HUDEP-2 (cell line): ENCODE results near the gene NXPE3.
A peak's percentile ranks its signal among the peaks of the same experiment; 100 is the strongest.

Experiments used
- DNase-seq, 76 experiments: peaks; one replicate each; lab custom pipeline; 2025; ENCODE audit not compliant: unreplicated experiment in 76 of 76; lab: John Stamatoyannopoulos, UW

Gene NXPE3

GRCh38 chr3:101867996-101868395 lies 89.0 kb downstream of the NXPE3 start:
- no peak for DNase-seq

GRCh38 chr3:101868534-101869464 lies 89.8 kb downstream of the NXPE3 start:
- DNase-seq = peak in 56 of 76 experiments; percentile 1 to 70 (median 26)

GRCh38 chr3:101870138-101870537 lies 91.1 kb downstream of the NXPE3 start:
- no peak for DNase-seq

- DNase-seq = no peak
Observed at GRCh38 chr3:101873619-101874018, 94.6 kb downstream of the NXPE3 start.

GRCh38 chr3:101876142-101876541 lies 97.1 kb downstream of the NXPE3 start:
- no peak for DNase-seq
